ENCODE data around the gene P2RX2.

P2RX2 gene

GRCh38 chr12:132603240-132604150 is 15.1 kb upstream of the P2RX2 start:
- DNase-seq = no peak

- no peak for DNase-seq
Measured at GRCh38 chr12:132604151-132604618, 14.4 kb upstream of the P2RX2 start.

GRCh38 chr12:132604668-132605441 is 13.7 kb upstream of the P2RX2 start:
- no peak for DNase-seq

GRCh38 chr12:132605892-132606291 is 12.7 kb upstream of the P2RX2 start:
- no peak for DNase-seq

GRCh38 chr12:132606466-132606865 is 12.1 kb upstream of the P2RX2 start:
- no peak for DNase-seq

- no peak for DNase-seq
Measured at GRCh38 chr12:132606927-132607326, 11.6 kb upstream of the P2RX2 start.

- no peak for DNase-seq
Measured at GRCh38 chr12:132608231-132609171, 10.1 kb upstream of the P2RX2 start.

GRCh38 chr12:132610051-132610759 is 8.4 kb upstream of the P2RX2 start, which contains the start of gene LRCOL1:
LRCOL1 (minus strand) TSS chr12:132610582; CDS start chr12:132606251, 4,331 bp downstream.
- no peak for DNase-seq

GRCh38 chr12:132610866-132611602 is 7.5 kb upstream of the P2RX2 start:
- DNase-seq = no peak

GRCh38 chr12:132611620-132612019 is 7.0 kb upstream of the P2RX2 start:
- no peak for DNase-seq

- no peak for DNase-seq
Measured at GRCh38 chr12:132614029-132614428, 4.5 kb upstream of the P2RX2 start.

- peak; percentile 86 to 88 for DNase-seq
Measured at GRCh38 chr12:132614861-132615578, 3.6 kb upstream of the P2RX2 start.

GRCh38 chr12:132615579-132616038 is 3.0 kb upstream of the P2RX2 start:
- DNase-seq = no peak

GRCh38 chr12:132617135-132617701 is 1.4 kb upstream of the P2RX2 start:
- DNase-seq = no peak

GRCh38 chr12:132617822-132618682 is 524 bp upstream of the P2RX2 start:
- DNase-seq = no peak

GRCh38 chr12:132619071-132619385 is 452 bp downstream of the P2RX2 start:
- DNase-seq = no peak

GRCh38 chr12:132619386-132620112 is 973 bp downstream of the P2RX2 start:
- no peak for DNase-seq
